MM.1S (cell line): ENCODE data around the gene YTHDF2.

Source experiments
- DNase-seq: peaks from one replicate; pipeline ENCODE4 v3.0.0-alpha.2; 2015
- H2AFZ ChIP-seq: fragments of 300-600 bp; sonication (generic); 2 replicates; pipeline ENCODE4 v1.6.0; 2016; ENCODE audit warnings: antibody characterized with exemption, low read length
- H3F3A ChIP-seq: fragments of 300-600 bp; sonication (generic); 2 replicates; pipeline ENCODE4 v1.6.1; 2016; ENCODE audit warnings: mild to moderate bottlenecking, antibody characterized with exemption, low read length, moderate library complexity, mixed read lengths; ENCODE audit not compliant: insufficient read depth
- H3K27ac ChIP-seq: fragments of 300-600 bp; sonication (generic); 2 replicates; pipeline ENCODE4 v1.5.1; 2016; ENCODE audit warnings: mild to moderate bottlenecking, low read length
- H3K27me3 ChIP-seq: fragments of 300-600 bp; sonication (generic); replicated peaks from 2 replicates; pipeline ENCODE4 v1.6.0; 2016; ENCODE audit warnings: low read length; ENCODE audit not compliant: insufficient read depth
- H3K36me3 ChIP-seq: fragments of 300-600 bp; sonication (generic); replicated peaks from 2 replicates; pipeline ENCODE4 v1.6.1; 2016; ENCODE audit warnings: mild to moderate bottlenecking, low read length, mixed read lengths; ENCODE audit not compliant: insufficient read depth
- H3K4me1 ChIP-seq: fragments of 300-600 bp; sonication (generic); 2 replicates; pipeline ENCODE4 v1.6.1; 2016; ENCODE audit warnings: low read length, mixed read lengths
- H3K4me2 ChIP-seq: fragments of 300-600 bp; sonication (generic); 2 replicates; pipeline ENCODE4 v1.6.0; 2016; ENCODE audit warnings: low read depth, low read length
- H3K4me3 ChIP-seq: fragments of 300-600 bp; sonication (generic); 2 replicates; pipeline ENCODE4 v1.5.1; 2016; ENCODE audit warnings: low read length, mixed read lengths
- H3K79me2 ChIP-seq: fragments of 300-600 bp; sonication (generic); 2 replicates; pipeline ENCODE4 v1.6.1; 2016; ENCODE audit warnings: mixed run types, low read length, mixed read lengths
- H3K9ac ChIP-seq: fragments of 300-600 bp; sonication (generic); 2 replicates; pipeline ENCODE4 v1.6.1; 2016; ENCODE audit warnings: low read length, mixed read lengths
- H3K9me2 ChIP-seq: fragments of 300-600 bp; sonication (generic); replicated peaks from 2 replicates; pipeline ENCODE4 v1.6.1; 2016; ENCODE audit warnings: mild to moderate bottlenecking, low read length, mixed read lengths; ENCODE audit not compliant: insufficient read depth
- H3K9me3 ChIP-seq: fragments of 300-600 bp; sonication (generic); replicated peaks from 2 replicates; pipeline ENCODE4 v1.6.1; 2016; ENCODE audit warnings: mild to moderate bottlenecking, low read length, mixed read lengths; ENCODE audit not compliant: insufficient read depth
- H4K20me1 ChIP-seq: fragments of 300-600 bp; sonication (generic); 2 replicates; pipeline ENCODE4 v1.6.1; 2016; ENCODE audit warnings: mild to moderate bottlenecking, low read length, moderate library complexity, mixed read lengths; ENCODE audit not compliant: insufficient read depth
- EZH2 ChIP-seq: fragments of 300-600 bp; sonication (generic); optimal IDR thresholded peaks from 2 replicates; pipeline ENCODE3; 2017; ENCODE audit warnings: low read depth, mild to moderate bottlenecking, antibody characterized with exemption, low read length, mixed read lengths
- EZH2phosphoT487 ChIP-seq: fragments of 300-600 bp; sonication (generic); IDR thresholded peaks from 2 replicates; pipeline ENCODE4 v1.6.1; 2018; ENCODE audit warnings: antibody characterized with exemption, low read length
- TF ChIP-seq, protein P1 (sequence below): fragments of 300-600 bp; sonication (generic); IDR thresholded peaks from 2 replicates; pipeline ENCODE4 v1.5.1; 2016; ENCODE audit warnings: antibody characterized with exemption, low read length, mixed read lengths

YTHDF2 gene

DNA sequence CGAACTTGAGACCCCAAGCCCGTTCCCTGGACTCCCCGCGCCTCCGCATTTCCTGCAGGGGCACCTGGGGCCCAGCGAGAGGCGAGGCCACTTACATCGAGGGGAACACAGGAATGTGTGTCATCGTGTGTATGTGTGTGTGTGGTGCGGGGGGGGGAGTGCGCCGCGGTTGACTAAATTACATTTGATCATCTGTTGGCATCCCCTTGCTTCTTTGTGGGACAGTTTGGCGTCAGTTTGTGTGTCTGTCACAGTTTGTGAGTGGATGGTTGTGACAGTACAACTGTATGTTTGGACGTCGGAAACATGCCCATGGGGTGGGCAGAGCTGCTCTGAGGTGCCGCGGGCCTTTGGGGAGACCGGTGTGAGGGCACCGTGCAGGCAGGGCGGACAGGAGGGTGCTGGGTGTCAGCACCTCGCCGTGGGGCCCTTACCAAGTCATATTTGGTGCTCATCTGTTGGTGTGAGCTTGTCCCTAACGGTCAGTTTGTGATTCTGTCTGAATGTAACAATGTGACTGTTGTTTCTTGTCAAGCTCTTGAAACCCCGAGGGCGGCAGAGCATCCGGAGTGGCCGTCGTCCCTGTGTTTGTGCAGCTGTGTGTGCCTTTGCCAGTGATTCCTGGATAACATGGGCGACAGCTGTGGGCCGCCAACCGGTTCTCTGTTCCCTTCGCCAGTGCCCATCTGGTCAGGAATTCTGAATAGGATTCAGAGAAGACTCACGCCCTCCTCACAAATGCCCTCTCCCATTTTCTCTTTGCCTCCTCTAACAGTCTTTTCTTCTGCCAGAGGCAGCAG, 76.1 kb downstream of the YTHDF2 start:
- no peaks in the 10 kb centered on the region for H3F3A ChIP-seq
- no peak overlapping the region for H3K27ac ChIP-seq
- H3K4me2 ChIP-seq = no peak overlapping the region
- no peaks in the 10 kb centered on the region for H3K9me3 ChIP-seq
- H3K9ac ChIP-seq = no peak overlapping the region
- no peaks in the 10 kb centered on the region for H4K20me1 ChIP-seq
- TF ChIP-seq EZH2phosphoT487 (no peak), EZH2 (no peak)
- TF ChIP-seq, protein P1, sequence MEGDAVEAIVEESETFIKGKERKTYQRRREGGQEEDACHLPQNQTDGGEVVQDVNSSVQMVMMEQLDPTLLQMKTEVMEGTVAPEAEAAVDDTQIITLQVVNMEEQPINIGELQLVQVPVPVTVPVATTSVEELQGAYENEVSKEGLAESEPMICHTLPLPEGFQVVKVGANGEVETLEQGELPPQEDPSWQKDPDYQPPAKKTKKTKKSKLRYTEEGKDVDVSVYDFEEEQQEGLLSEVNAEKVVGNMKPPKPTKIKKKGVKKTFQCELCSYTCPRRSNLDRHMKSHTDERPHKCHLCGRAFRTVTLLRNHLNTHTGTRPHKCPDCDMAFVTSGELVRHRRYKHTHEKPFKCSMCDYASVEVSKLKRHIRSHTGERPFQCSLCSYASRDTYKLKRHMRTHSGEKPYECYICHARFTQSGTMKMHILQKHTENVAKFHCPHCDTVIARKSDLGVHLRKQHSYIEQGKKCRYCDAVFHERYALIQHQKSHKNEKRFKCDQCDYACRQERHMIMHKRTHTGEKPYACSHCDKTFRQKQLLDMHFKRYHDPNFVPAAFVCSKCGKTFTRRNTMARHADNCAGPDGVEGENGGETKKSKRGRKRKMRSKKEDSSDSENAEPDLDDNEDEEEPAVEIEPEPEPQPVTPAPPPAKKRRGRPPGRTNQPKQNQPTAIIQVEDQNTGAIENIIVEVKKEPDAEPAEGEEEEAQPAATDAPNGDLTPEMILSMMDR = no peak
- no peak overlapping the region for H2AFZ ChIP-seq
- no peaks in the 10 kb centered on the region for H3K79me2 ChIP-seq
- H3K27me3 ChIP-seq = peaks cover 73% of the 10 kb centered on the region
- DNase-seq = no peak
- no peaks in the 10 kb centered on the region for H3K36me3 ChIP-seq
- H3K4me1 ChIP-seq = no peaks in the 10 kb centered on the region
- no peak overlapping the region for H3K4me3 ChIP-seq
- no peaks in the 10 kb centered on the region for H3K9me2 ChIP-seq

DNA sequence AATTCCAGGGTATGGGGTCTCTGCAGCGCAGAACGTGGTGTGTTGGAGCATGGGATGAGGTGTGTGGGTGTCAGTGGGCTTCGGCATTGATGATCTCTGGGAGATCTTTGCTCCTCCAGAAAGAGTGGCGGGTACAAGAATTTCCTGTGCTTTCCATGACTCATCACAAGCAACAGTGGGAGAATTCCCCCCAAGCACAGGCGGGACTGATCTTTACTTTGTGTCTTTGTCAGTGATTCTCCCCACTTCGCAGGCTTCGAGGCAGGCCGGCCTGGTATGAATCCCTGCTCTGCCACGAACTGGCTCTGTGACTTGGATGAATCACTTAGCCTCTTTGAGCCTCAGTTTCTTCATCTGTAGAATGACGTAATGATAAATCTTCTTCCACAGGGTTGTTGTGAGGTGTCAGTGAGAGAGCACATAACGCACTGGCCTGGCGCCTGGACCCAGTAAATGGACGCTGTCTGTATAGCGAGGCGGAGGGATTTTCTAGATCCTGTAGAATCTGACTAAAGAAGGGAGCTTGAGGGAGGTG, 77.3 kb downstream of the YTHDF2 start:
- no peaks in the 10 kb centered on the region for H3K9me2 ChIP-seq
- no peak overlapping the region for H3K4me2 ChIP-seq
- TF ChIP-seq EZH2phosphoT487 = no peak
- TF ChIP-seq EZH2 = no peak
- TF ChIP-seq, protein P1 = no peak
- H4K20me1 ChIP-seq = no peaks in the 10 kb centered on the region
- no peak for DNase-seq
- peaks cover 73% of the 10 kb centered on the region for H3K27me3 ChIP-seq
- no peaks in the 10 kb centered on the region for H3K79me2 ChIP-seq
- H3K36me3 ChIP-seq = no peaks in the 10 kb centered on the region
- H2AFZ ChIP-seq = no peak overlapping the region
- H3F3A ChIP-seq = no peaks in the 10 kb centered on the region
- H3K27ac ChIP-seq = no peak overlapping the region
- no peak overlapping the region for H3K4me3 ChIP-seq
- H3K9ac ChIP-seq = no peak overlapping the region
- H3K4me1 ChIP-seq = no peaks in the 10 kb centered on the region
- no peaks in the 10 kb centered on the region for H3K9me3 ChIP-seq

DNA sequence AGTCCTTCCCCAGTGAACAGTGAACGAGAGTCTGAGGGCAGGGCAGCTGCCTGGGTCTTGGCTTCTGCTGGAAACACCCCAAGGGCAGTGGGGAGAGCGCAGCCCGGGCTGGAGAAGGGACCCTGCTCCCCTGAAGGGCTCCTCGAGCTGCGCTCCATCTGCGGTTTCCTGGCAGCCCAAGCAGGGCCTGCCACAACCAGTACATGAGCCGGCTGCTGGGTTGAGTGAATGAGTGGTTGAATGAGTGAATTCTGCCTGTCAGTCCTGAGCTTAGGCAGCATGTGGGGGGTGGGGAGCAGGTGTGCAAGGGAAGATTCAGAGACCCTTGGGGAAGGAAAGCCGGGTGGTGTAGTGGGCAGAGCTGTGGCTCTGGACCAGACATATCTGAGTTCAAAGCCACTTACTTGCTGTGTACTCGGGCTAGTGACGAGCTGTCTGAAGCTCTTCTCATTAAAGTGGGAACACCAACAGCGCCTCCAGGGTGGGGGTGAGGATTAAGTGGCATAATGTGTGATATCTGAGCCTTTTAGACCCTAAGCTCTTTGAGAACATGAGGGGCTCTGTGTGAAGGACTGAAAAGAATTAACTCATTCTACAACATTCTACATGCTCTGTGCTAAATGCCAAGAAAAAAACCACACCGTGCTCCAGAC, 78.9 kb downstream of the YTHDF2 start:
- Histone ChIP-seq H3K4me1 (no peaks in the 10 kb centered on the region), H3K27ac (no peak overlapping the region), H3K9me3 (no peaks in the 10 kb centered on the region), H3K9me2 (no peaks in the 10 kb centered on the region), H3K4me3 (no peak overlapping the region), H3F3A (no peaks in the 10 kb centered on the region), H2AFZ (no peak overlapping the region), H3K79me2 (no peaks in the 10 kb centered on the region), H3K9ac (no peak overlapping the region), H3K27me3 (peaks cover 64% of the 10 kb centered on the region), H4K20me1 (no peaks in the 10 kb centered on the region), H3K36me3 (no peaks in the 10 kb centered on the region), H3K4me2 (no peak overlapping the region)
- TF ChIP-seq, protein P1 = no peak
- TF ChIP-seq EZH2 = no peak
- no peak for TF ChIP-seq EZH2phosphoT487
- peak; percentile 18 for DNase-seq
